HCT116 (cell line): ENCODE results near the gene NALCN. TPM values are rescaled to one million over a fixed set of nuclear protein-coding genes. Genes with fewer than 3 reads are reported as not detected.

Experiments used
- ATAC-seq: fragments of 200-7000 bp; cut with Tn5 transposase; 2 replicates; pipeline ENCODE4 v1.9.1; 2020; ENCODE audit warnings: mild to moderate bottlenecking, moderate library complexity
- BruUV-seq: library from RNA; stranded (reverse); fragments of 400-500 nt; replicated peaks from 2 replicates; lab custom pipeline; 2021; lab: Mats Ljungman, UMichigan
- CTCF ChIA-PET: fragments of 300-600 bp; sonication (Branson Sonifier 250); formaldehyde crosslinking; loops from one replicate; lab custom pipeline; 2021; ENCODE audit warnings: antibody characterized with exemption; lab: Charles Lee
- POLR2A ChIA-PET: fragments of 300-600, 350-600 bp; sonication (Branson Sonifier 250); formaldehyde crosslinking; loops from one replicate; lab custom pipeline; 2021; ENCODE audit warnings: antibody characterized with exemption; lab: Charles Lee
- RAD21 ChIA-PET, 2 experiments: fragments of 300-600 bp; sonication (Branson Sonifier 250); formaldehyde crosslinking; loops; one replicate each; lab custom pipeline; 2023; ENCODE audit warnings: low total read pairs in 2 of 2; ENCODE audit not compliant: uncharacterized antibody in 2 of 2, unreplicated experiment in 2 of 2, low non-redundant PET in 1 of 2; lab: Charles Lee
- DNase-seq: peaks from one replicate; pipeline ENCODE4 v3.0.0-alpha.2; 2010; ENCODE audit warnings: low read depth, low spot score
- H2AFZ ChIP-seq: fragments of 200-600 bp; shearing (Covaris generic), sonication (generic); 2 replicates; pipeline ENCODE4 v1.6.1; 2017; ENCODE audit warnings: low read depth, mixed run types, mixed read lengths, antibody characterized with exemption, low read length; ENCODE audit not compliant: poor library complexity, severe bottlenecking
- H3K27ac ChIP-seq: 2 replicates; pipeline ENCODE4 v1.5.1; 2012; ENCODE audit warnings: low read depth, low read length
- H3K27me3 ChIP-seq: fragments of 200-600 bp; sonication (generic); 2 replicates; pipeline ENCODE4 v1.6.1; 2016; ENCODE audit warnings: mixed run types, low read length, mixed read lengths; ENCODE audit not compliant: insufficient read depth
- H3K36me3 ChIP-seq, 2 experiments: fragments of 200-500 bp in 1 of 2; fragments of 200-600 bp in 1 of 2; sonication (Bioruptor generic) in 1 of 2; sonication (generic) in 1 of 2; 2 replicates each; pipeline versions ENCODE4 v1.5.1 to v1.6.1; 2014 to 2016; ENCODE audit warnings: low read length in 2 of 2, inconsistent platforms in 1 of 2, mixed read lengths in 1 of 2, mixed run types in 1 of 2; ENCODE audit not compliant: insufficient read depth in 2 of 2, control insufficient read depth in 1 of 2
- H3K4me1 ChIP-seq, 2 experiments: fragments of 200-600 bp in 1 of 2; sonication (generic) in 1 of 2; 2 replicates each; pipeline versions ENCODE4 v1.5.1 to v1.6.1; 2012 to 2017; ENCODE audit warnings: low read length in 2 of 2, inconsistent platforms in 1 of 2, mild to moderate bottlenecking in 1 of 2, mixed read lengths in 1 of 2, mixed run types in 1 of 2, moderate library complexity in 1 of 2; ENCODE audit not compliant: insufficient read depth in 2 of 2, control insufficient read depth in 1 of 2
- H3K4me2 ChIP-seq: fragments of 200-600 bp; sonication (generic); 2 replicates; pipeline ENCODE4 v1.6.1; 2017; ENCODE audit warnings: mixed run types, low read length, mixed read lengths
- H3K4me3 ChIP-seq, 2 experiments: fragments of 200-600 bp in 1 of 2; sonication (generic) in 1 of 2; replicated peaks in 1 of 2; 2 replicates each; pipeline ENCODE4 v1.5.1; 2011 to 2016; ENCODE audit warnings: low read length in 2 of 2, control low read depth in 1 of 2, low read depth in 1 of 2, mild to moderate bottlenecking in 1 of 2, mixed read lengths in 1 of 2, mixed run types in 1 of 2
- H3K79me2 ChIP-seq: fragments of 200-600 bp; sonication (generic); 2 replicates; pipeline ENCODE4 v1.6.1; 2017; ENCODE audit warnings: mild to moderate bottlenecking, mixed run types, low read length, moderate library complexity, mixed read lengths; ENCODE audit not compliant: insufficient read depth
- H3K9ac ChIP-seq: fragments of 200-600 bp; sonication (generic); 2 replicates; pipeline ENCODE4 v1.6.1; 2016; ENCODE audit warnings: low read length, mixed read lengths
- H3K9me2 ChIP-seq: fragments of 200-600 bp; sonication (generic), shearing (Covaris generic); 2 replicates; pipeline ENCODE4 v1.6.1; 2017; ENCODE audit warnings: mixed run types, mild to moderate bottlenecking, moderate library complexity; ENCODE audit not compliant: insufficient read depth
- H3K9me3 ChIP-seq, 2 experiments: fragments of 200-500 bp in 1 of 2; fragments of 200-600 bp in 1 of 2; sonication (Bioruptor generic) in 1 of 2; sonication (generic) in 1 of 2; 2 replicates each; pipeline ENCODE4 v1.6.1; 2014 to 2017; ENCODE audit warnings: low read length in 2 of 2, mixed read lengths in 2 of 2, inconsistent platforms in 1 of 2, low read depth in 1 of 2, mild to moderate bottlenecking in 1 of 2, mixed run types in 1 of 2, moderate library complexity in 1 of 2; ENCODE audit not compliant: control insufficient read depth in 1 of 2, insufficient read depth in 1 of 2
- H4K20me1 ChIP-seq: fragments of 200-600 bp; sonication (generic), shearing (Covaris generic); 2 replicates; pipeline ENCODE4 v1.6.1; 2017; ENCODE audit warnings: mixed run types, mild to moderate bottlenecking, moderate library complexity; ENCODE audit not compliant: insufficient read depth
- CBX3 ChIP-seq: IDR thresholded peaks from 2 replicates; pipeline ENCODE4 v1.6.1; 2012; ENCODE audit warnings: low read depth
- EGR1 ChIP-seq: IDR thresholded peaks from 2 replicates; pipeline ENCODE4 v1.6.1; 2012; ENCODE audit warnings: low read depth
- FOSL1 ChIP-seq: IDR thresholded peaks from 2 replicates; pipeline ENCODE4 v1.6.1; 2012; ENCODE audit warnings: low read depth
- JUND ChIP-seq: IDR thresholded peaks from 2 replicates; pipeline ENCODE4 v1.6.1; 2012
- POLR2A ChIP-seq: IDR thresholded peaks from 2 replicates; pipeline ENCODE4 v1.7.0; 2011; ENCODE audit warnings: borderline replicate concordance; ENCODE audit not compliant: insufficient read depth, insufficient read length; ENCODE audit errors: extremely low read depth
- POLR2AphosphoS5 ChIP-seq: IDR thresholded peaks from 2 replicates; pipeline ENCODE4 v1.6.1; 2011; ENCODE audit warnings: mild to moderate bottlenecking, low read depth, low read length, moderate library complexity
- SIN3A ChIP-seq: IDR thresholded peaks from 2 replicates; pipeline ENCODE4 v1.6.1; 2012; ENCODE audit warnings: low read depth
- SP1 ChIP-seq: IDR thresholded peaks from 2 replicates; pipeline ENCODE4 v1.6.1; 2012; ENCODE audit warnings: low read depth
- SRF ChIP-seq: IDR thresholded peaks from 2 replicates; pipeline ENCODE4 v1.6.1; 2012; ENCODE audit warnings: low read depth
- TCF7L2 ChIP-seq: IDR thresholded peaks from 2 replicates; pipeline ENCODE4 v1.7.0; 2011; ENCODE audit warnings: borderline replicate concordance, inconsistent platforms; ENCODE audit not compliant: insufficient read depth, insufficient read length; ENCODE audit errors: extremely low read depth
- intact Hi-C: fragments of 100-400 bp; cut with micrococcal nuclease; formaldehyde crosslinking; loops from 2 replicates; pipeline ENCODE4 v1.10.0; 2022
- total RNA-seq: library from RNA; stranded (reverse); gene quantifications from one replicate; pipeline ENCODE4 v1.2.1, GENCODE V29; 2021; ENCODE audit not compliant: unreplicated experiment
- TF ChIP-seq, protein P1 (sequence below): IDR thresholded peaks from 2 replicates; pipeline ENCODE4 v1.6.1; 2012; ENCODE audit warnings: low read depth
- TF ChIP-seq, protein P2 (sequence below), 3 experiments: fragments of 200-600 bp in 1 of 3; sonication (generic) in 1 of 3; IDR thresholded peaks in 2 of 3; conservative IDR thresholded peaks in 1 of 3; 2 replicates each; pipeline ENCODE4 v1.5.1; 2012 to 2017; ENCODE audit warnings: low read depth in 2 of 3, low read length in 2 of 3, antibody characterized with exemption in 1 of 3, borderline replicate concordance in 1 of 3, control low read depth in 1 of 3, mild to moderate bottlenecking in 1 of 3, mixed read lengths in 1 of 3, mixed run types in 1 of 3, moderate library complexity in 1 of 3; ENCODE audit not compliant: insufficient read depth in 1 of 3

The NALCN gene
- total RNA-seq, 1 experiment from 2014 or later = not detected

- TF ChIP-seq SP1 (no peak), FOSL1 (no peak), POLR2A (no peak), POLR2AphosphoS5 (no peak), SIN3A (no peak), JUND (no peak), CBX3 (no peak), SRF (no peak), EGR1 (no peak), TCF7L2 (no peak)
- TF ChIP-seq, protein P1, sequence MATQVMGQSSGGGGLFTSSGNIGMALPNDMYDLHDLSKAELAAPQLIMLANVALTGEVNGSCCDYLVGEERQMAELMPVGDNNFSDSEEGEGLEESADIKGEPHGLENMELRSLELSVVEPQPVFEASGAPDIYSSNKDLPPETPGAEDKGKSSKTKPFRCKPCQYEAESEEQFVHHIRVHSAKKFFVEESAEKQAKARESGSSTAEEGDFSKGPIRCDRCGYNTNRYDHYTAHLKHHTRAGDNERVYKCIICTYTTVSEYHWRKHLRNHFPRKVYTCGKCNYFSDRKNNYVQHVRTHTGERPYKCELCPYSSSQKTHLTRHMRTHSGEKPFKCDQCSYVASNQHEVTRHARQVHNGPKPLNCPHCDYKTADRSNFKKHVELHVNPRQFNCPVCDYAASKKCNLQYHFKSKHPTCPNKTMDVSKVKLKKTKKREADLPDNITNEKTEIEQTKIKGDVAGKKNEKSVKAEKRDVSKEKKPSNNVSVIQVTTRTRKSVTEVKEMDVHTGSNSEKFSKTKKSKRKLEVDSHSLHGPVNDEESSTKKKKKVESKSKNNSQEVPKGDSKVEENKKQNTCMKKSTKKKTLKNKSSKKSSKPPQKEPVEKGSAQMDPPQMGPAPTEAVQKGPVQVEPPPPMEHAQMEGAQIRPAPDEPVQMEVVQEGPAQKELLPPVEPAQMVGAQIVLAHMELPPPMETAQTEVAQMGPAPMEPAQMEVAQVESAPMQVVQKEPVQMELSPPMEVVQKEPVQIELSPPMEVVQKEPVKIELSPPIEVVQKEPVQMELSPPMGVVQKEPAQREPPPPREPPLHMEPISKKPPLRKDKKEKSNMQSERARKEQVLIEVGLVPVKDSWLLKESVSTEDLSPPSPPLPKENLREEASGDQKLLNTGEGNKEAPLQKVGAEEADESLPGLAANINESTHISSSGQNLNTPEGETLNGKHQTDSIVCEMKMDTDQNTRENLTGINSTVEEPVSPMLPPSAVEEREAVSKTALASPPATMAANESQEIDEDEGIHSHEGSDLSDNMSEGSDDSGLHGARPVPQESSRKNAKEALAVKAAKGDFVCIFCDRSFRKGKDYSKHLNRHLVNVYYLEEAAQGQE = no peak
- TF ChIP-seq, protein P2, sequence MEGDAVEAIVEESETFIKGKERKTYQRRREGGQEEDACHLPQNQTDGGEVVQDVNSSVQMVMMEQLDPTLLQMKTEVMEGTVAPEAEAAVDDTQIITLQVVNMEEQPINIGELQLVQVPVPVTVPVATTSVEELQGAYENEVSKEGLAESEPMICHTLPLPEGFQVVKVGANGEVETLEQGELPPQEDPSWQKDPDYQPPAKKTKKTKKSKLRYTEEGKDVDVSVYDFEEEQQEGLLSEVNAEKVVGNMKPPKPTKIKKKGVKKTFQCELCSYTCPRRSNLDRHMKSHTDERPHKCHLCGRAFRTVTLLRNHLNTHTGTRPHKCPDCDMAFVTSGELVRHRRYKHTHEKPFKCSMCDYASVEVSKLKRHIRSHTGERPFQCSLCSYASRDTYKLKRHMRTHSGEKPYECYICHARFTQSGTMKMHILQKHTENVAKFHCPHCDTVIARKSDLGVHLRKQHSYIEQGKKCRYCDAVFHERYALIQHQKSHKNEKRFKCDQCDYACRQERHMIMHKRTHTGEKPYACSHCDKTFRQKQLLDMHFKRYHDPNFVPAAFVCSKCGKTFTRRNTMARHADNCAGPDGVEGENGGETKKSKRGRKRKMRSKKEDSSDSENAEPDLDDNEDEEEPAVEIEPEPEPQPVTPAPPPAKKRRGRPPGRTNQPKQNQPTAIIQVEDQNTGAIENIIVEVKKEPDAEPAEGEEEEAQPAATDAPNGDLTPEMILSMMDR (IDR thresholded peaks at IDR 0.05 in 2 of 3, conservative IDR thresholded peaks at IDR 0.05 in 1 of 3; ENCODE audit: borderline replicate concordance in 1 of 3, insufficient read depth in 1 of 3, low read depth in 2 of 3, low read length in 2 of 3) = no peak
- TF ChIP-seq, all 23 proteins: peak for 0
- Histone ChIP-seq H3K9me3 (no peaks in the 10 kb centered on the region), H3K79me2 (no peaks in the 10 kb centered on the region), H3K9ac (no peak overlapping the region), H4K20me1 (no peaks in the 10 kb centered on the region; the same call in 1 of the 2 replicates), H3K27ac (no peak overlapping the region), H3K9me2 (no peaks in the 10 kb centered on the region), H3K4me1 (no peaks in the 10 kb centered on the region), H3K36me3 (no peaks in the 10 kb centered on the region), H3K27me3 (peaks cover 9% of the 10 kb centered on the region; the same call in 1 of the 2 replicates), H2AFZ (no peak overlapping the region), H3K4me3 (no peak overlapping the region), H3K4me2 (no peak overlapping the region)
- RAD21 ChIA-PET = no interaction called here
- BruUV-seq = no TSS peak
- POLR2A ChIA-PET = no interaction called here
- DNase-seq (no peak), ATAC-seq (no peak)
- intact Hi-C loops = no loop called here
- CTCF ChIA-PET = no interaction called here
Measured at GRCh38 chr13:101090287-101090686, 326.0 kb downstream of the NALCN start.
